ENCODE data around the gene RHOG.

GRCh38 chr11:3808861-3809623, 31.7 kb downstream of the RHOG start:
- TF ChIP-seq IRF2 (CRISPR knock-in tag; IDR thresholded peaks at IDR 0.05) (no peak), GTF2F1 (IDR thresholded peaks at IDR 0.05; ENCODE audit: low read depth, low read length) (no peak), ZNF445 (CRISPR knock-in tag; IDR thresholded peaks at IDR 0.05; ENCODE audit: low read depth) (no peak)

All from K562 (cell line).